ENCODE measurements around the gene KPNA6. TPM values are rescaled to one million over a fixed set of nuclear protein-coding genes. Genes with fewer than 3 reads are reported as not detected.

The KPNA6 gene
- total RNA-seq, 6 experiments from 2014 or later = 23.4 to 44.6 (median 34.0) TPM

DNA sequence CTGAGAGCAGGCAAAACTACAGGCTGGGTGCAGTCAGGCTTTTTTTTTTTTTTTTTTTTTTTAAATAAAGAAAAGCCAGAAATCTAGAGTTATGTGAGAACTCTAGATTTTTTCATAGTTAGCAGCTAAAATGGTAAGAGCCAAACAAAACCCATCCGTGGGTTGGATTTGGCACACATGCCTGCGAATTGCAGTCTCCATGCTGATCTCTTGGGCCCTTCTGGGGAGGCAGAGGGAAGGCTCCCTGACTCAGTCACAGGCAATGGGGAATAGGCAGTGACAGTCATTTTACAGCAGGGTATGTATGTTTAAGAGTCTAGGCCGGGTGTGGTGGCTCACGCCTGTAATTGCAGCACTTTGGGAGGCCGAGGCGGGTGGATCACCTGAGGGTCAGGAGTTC lies 74.2 kb downstream of the KPNA6 start:
- WGBS (ENCODE audit: insufficient coverage, low coverage, low lambda C conversion rate, missing lambda C conversion rate) = 88% methylated on average over 6 of the region's 6 CpGs
- no peak overlapping the region for H3K4me3 ChIP-seq
- ATAC-seq (no peak), DNase-seq (no peak)
- H3K27me3 ChIP-seq = no peaks in the 10 kb centered on the region
- H3K27ac ChIP-seq = no peak overlapping the region
- H3K9me3 ChIP-seq = no peaks in the 10 kb centered on the region
- peaks cover 0 to 39% (median 17%) of the 10 kb centered on the region in 4 donors for H3K4me1 ChIP-seq
- intact Hi-C loops (cut with DNase I) = no loop called here
- TF ChIP-seq, protein P1, sequence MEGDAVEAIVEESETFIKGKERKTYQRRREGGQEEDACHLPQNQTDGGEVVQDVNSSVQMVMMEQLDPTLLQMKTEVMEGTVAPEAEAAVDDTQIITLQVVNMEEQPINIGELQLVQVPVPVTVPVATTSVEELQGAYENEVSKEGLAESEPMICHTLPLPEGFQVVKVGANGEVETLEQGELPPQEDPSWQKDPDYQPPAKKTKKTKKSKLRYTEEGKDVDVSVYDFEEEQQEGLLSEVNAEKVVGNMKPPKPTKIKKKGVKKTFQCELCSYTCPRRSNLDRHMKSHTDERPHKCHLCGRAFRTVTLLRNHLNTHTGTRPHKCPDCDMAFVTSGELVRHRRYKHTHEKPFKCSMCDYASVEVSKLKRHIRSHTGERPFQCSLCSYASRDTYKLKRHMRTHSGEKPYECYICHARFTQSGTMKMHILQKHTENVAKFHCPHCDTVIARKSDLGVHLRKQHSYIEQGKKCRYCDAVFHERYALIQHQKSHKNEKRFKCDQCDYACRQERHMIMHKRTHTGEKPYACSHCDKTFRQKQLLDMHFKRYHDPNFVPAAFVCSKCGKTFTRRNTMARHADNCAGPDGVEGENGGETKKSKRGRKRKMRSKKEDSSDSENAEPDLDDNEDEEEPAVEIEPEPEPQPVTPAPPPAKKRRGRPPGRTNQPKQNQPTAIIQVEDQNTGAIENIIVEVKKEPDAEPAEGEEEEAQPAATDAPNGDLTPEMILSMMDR (IDR thresholded peaks at IDR 0.05) = no peak
- TF ChIP-seq POLR2A (IDR thresholded peaks at IDR 0.05) = no peak
- peaks cover 0 to 35% (median 17%) of the 10 kb centered on the region in 4 donors for H3K36me3 ChIP-seq

DNA sequence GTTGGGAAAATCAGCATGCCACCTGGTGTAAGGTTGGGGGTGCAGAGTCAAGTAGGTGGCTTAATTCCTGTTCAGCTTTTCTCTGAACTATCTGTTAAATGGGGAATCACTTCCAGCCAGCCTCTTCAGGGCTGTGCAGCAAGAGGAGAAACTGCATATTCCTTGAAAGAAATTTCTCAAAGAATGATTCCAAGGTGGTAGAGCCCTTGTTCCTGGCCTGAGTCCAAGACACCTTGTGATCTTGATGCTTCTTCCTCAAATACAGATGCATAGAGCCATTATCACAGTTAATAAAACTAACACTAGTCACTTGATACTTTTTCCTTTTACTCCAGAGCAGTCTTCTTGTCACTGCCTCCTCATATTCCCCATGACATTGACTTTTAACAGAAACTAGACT lies 76.8 kb downstream of the KPNA6 start:
- no peak overlapping the region for H3K4me3 ChIP-seq
- ATAC-seq (no peak), DNase-seq (no peak)
- intact Hi-C loops (cut with DNase I) = no loop called here
- no peaks in the 10 kb centered on the region for H3K27me3 ChIP-seq
- H3K27ac ChIP-seq = no peak overlapping the region
- no peak for TF ChIP-seq POLR2A (IDR thresholded peaks at IDR 0.05)
- TF ChIP-seq, protein P1 (IDR thresholded peaks at IDR 0.05) = no peak
- peaks cover 0 to 17% (median 6%) of the 10 kb centered on the region in 4 donors for H3K4me1 ChIP-seq
- H3K9me3 ChIP-seq = no peaks in the 10 kb centered on the region
- H3K36me3 ChIP-seq = peaks cover 8 to 61% (median 34%) of the 10 kb centered on the region in 4 donors

DNA sequence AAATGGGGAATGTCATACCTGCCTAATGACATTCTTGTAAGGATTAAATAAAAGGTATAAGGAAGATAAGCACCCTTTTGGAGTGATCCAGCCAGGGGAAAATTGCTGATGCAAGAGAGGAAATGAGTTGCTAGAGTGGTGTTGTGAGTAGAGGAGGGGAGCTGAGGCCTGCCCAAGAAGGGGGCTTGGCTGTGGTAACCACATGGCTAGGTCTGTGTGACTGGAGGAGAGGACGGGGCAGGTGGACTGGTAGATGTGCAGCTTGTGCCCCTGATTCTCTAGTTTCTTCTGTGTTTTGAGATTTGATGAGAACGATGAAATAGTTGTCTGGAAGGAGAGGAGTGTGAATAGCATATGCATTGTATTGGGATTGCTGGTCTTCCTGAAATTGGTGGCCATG lies 78.2 kb downstream of the KPNA6 start:
- no peak for DNase-seq
- no peak overlapping the region for H3K27ac ChIP-seq
- no peaks in the 10 kb centered on the region for H3K9me3 ChIP-seq
- H3K36me3 ChIP-seq = peaks cover 17 to 75% (median 45%) of the 10 kb centered on the region in 4 donors
- 95% methylated on average over 2 of the region's 2 CpGs for WGBS (ENCODE audit: insufficient coverage, low coverage, low lambda C conversion rate, missing lambda C conversion rate)
- H3K27me3 ChIP-seq = no peaks in the 10 kb centered on the region
- no peak for ATAC-seq
- H3K4me1 ChIP-seq = peaks cover 0 to 9% (median 3%) of the 10 kb centered on the region in 4 donors
- TF ChIP-seq, protein P1 (IDR thresholded peaks at IDR 0.05) = no peak
- no peak for TF ChIP-seq POLR2A (IDR thresholded peaks at IDR 0.05)
- intact Hi-C loops (cut with DNase I) = no loop called here
- no peak overlapping the region for H3K4me3 ChIP-seq

DNA sequence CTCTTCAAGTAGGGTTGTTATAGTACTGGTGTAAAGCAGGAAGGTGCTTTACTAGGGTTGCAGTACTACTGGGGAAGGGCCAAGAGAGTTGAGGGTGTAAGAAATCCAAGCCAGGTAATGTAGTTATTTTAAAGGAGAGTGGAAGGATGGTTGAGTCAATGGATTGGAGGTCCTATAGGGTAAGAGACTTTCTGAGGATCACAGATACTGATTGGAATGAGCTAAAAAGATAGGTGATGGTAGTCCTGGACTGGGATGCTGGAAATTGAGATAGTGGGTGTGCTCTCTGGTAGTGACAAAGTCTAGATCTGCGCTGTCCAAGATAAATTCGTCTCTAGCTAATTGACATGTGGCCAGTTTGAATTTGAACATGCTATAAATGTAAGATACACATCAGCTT lies 78.6 kb downstream of the KPNA6 start:
- Histone ChIP-seq H3K9me3 (no peaks in the 10 kb centered on the region), H3K27ac (no peak overlapping the region), H3K4me3 (no peak overlapping the region), H3K36me3 (peaks cover 22 to 77% (median 45%) of the 10 kb centered on the region in 4 donors), H3K4me1 (peaks cover 0 to 5% (median 1%) of the 10 kb centered on the region in 4 donors), H3K27me3 (no peaks in the 10 kb centered on the region)
- intact Hi-C loops (cut with DNase I) = no loop called here
- 43% methylated on average over 2 of the region's 2 CpGs for WGBS (ENCODE audit: insufficient coverage, low coverage, low lambda C conversion rate, missing lambda C conversion rate)
- ATAC-seq (no peak), DNase-seq (no peak)
- no peak for TF ChIP-seq POLR2A (IDR thresholded peaks at IDR 0.05)
- TF ChIP-seq, protein P1 (IDR thresholded peaks at IDR 0.05) = no peak

DNA sequence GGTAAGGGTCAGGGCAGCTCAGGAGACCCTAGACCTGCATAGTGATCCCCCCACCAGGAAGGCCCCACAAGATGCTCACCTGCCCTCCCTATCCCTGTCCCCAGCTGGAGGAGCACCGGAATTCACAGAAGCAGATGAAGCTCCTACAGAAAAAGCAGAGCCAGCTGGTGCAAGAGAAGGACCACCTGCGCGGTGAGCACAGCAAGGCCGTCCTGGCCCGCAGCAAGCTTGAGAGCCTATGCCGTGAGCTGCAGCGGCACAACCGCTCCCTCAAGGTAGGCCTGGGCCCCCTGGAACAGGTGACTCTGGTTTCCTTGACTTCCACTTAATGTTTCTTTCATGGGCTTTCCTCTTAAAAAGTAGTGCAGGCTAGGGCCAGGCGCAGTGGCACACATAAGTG lies 80.0 kb downstream of the KPNA6 start:
- Histone ChIP-seq H3K27ac (no peak overlapping the region), H3K4me3 (no peak overlapping the region), H3K9me3 (no peaks in the 10 kb centered on the region), H3K36me3 (peaks cover 25 to 83% (median 56%) of the 10 kb centered on the region in 4 donors), H3K4me1 (no peaks in the 10 kb centered on the region), H3K27me3 (no peaks in the 10 kb centered on the region)
- WGBS (ENCODE audit: insufficient coverage, low coverage, low lambda C conversion rate, missing lambda C conversion rate) = 91% methylated on average over 1 of the region's 9 CpGs
- no peak for TF ChIP-seq POLR2A (IDR thresholded peaks at IDR 0.05)
- TF ChIP-seq, protein P1 (IDR thresholded peaks at IDR 0.05) = no peak
- intact Hi-C loops (cut with DNase I) = no loop called here
- ATAC-seq = no peak
- no peak for DNase-seq
